ENCODE measurements around the gene CDKAL1.

GRCh38 chr6:20830576-20830975 is 296.3 kb downstream of the CDKAL1 start:
- TF ChIP-seq, protein P1, sequence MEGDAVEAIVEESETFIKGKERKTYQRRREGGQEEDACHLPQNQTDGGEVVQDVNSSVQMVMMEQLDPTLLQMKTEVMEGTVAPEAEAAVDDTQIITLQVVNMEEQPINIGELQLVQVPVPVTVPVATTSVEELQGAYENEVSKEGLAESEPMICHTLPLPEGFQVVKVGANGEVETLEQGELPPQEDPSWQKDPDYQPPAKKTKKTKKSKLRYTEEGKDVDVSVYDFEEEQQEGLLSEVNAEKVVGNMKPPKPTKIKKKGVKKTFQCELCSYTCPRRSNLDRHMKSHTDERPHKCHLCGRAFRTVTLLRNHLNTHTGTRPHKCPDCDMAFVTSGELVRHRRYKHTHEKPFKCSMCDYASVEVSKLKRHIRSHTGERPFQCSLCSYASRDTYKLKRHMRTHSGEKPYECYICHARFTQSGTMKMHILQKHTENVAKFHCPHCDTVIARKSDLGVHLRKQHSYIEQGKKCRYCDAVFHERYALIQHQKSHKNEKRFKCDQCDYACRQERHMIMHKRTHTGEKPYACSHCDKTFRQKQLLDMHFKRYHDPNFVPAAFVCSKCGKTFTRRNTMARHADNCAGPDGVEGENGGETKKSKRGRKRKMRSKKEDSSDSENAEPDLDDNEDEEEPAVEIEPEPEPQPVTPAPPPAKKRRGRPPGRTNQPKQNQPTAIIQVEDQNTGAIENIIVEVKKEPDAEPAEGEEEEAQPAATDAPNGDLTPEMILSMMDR (IDR thresholded peaks at IDR 0.05) = no peak
- TF ChIP-seq POLR2A (IDR thresholded peaks at IDR 0.05) = no peak
- TF ChIP-seq POLR2AphosphoS5 (IDR thresholded peaks at IDR 0.05) = no peak
